ENCODE measurements around the gene BICRA. TPM values are rescaled to one million over a fixed set of nuclear protein-coding genes. Genes with fewer than 3 reads are reported as not detected.
"Not testable (repeated sequence)": the region's sequence is repeated elsewhere in the genome, so short reads cannot be mapped to it uniquely, and the experiment has no call there.

BICRA gene
- total RNA-seq, 1 experiment from 2014 or later: 0.95 TPM

GRCh38 chr19:47711652-47712242, 102.8 kb downstream of the BICRA start:
- Histone ChIP-seq H3K27ac (no peak overlapping the region), H3K4me3 (no peak overlapping the region), H3K36me3 (no peaks in the 10 kb centered on the region), H3K9me3 (replicated peaks) (peaks cover 6% of the 10 kb centered on the region; the same call in 1 of the 2 replicates), H3K4me1 (no peaks in the 10 kb centered on the region), H3K27me3 (no peaks in the 10 kb centered on the region; the same call in 1 of the 2 replicates)
- no peak for DNase-seq

- peaks cover 2% of the 10 kb centered on the region; the same call in 1 of the 2 replicates for H3K4me1 ChIP-seq
- peak; percentile 61 to 75 for DNase-seq
- H3K27ac ChIP-seq: peak within 1 kb of the TSS; percentile 21; the same call in 1 of the 2 replicates
- H3K9me3 ChIP-seq (replicated peaks): peaks cover 6% of the 10 kb centered on the region; the same call in 1 of the 2 replicates
- no peaks in the 10 kb centered on the region; the same call in 1 of the 2 replicates for H3K27me3 ChIP-seq
- peak within 1 kb of the TSS; percentile 61 for H3K4me3 ChIP-seq
- no peaks in the 10 kb centered on the region for H3K36me3 ChIP-seq
These were observed 104.4 kb downstream of the BICRA start, which contains the start of gene EHD2 for GRCh38 chr19:47713046-47714021. TSS of gene EHD2 (plus strand) at chr19:47713422. CDS start at chr19:47716613, 3,191 bp downstream.

GRCh38 chr19:47714339-47714738, 105.4 kb downstream of the BICRA start:
- H3K36me3 ChIP-seq: no peaks in the 10 kb centered on the region
- peaks cover 6% of the 10 kb centered on the region; the same call in 1 of the 2 replicates for H3K9me3 ChIP-seq (replicated peaks)
- no peak overlapping the region for H3K27ac ChIP-seq
- peaks cover 7% of the 10 kb centered on the region; the same call in 1 of the 2 replicates for H3K4me1 ChIP-seq
- no peaks in the 10 kb centered on the region; the same call in 1 of the 2 replicates for H3K27me3 ChIP-seq
- no peak for DNase-seq
- peak overlapping the region; percentile 61 for H3K4me3 ChIP-seq

- not testable (repeated sequence) for H3K27me3 ChIP-seq; H3K27ac ChIP-seq; H3K36me3 ChIP-seq; H3K4me3 ChIP-seq; DNase-seq; H3K9me3 ChIP-seq (replicated peaks); H3K4me1 ChIP-seq
These were observed 105.9 kb downstream of the BICRA start for GRCh38 chr19:47714855-47715254.

- H3K27me3 ChIP-seq: no peaks in the 10 kb centered on the region
- no peak overlapping the region for H3K27ac ChIP-seq
- DNase-seq: no peak
- peaks cover 17% of the 10 kb centered on the region; the same call in 1 of the 2 replicates for H3K4me1 ChIP-seq
- peaks cover 6% of the 10 kb centered on the region; the same call in 1 of the 2 replicates for H3K9me3 ChIP-seq (replicated peaks)
- no peaks in the 10 kb centered on the region for H3K36me3 ChIP-seq
- no peak overlapping the region for H3K4me3 ChIP-seq
These were observed 107.5 kb downstream of the BICRA start for GRCh38 chr19:47716270-47716937.

GRCh38 chr19:47718415-47719046, 109.6 kb downstream of the BICRA start:
- not testable (repeated sequence) for H3K9me3 ChIP-seq (replicated peaks); H3K36me3 ChIP-seq; H3K27me3 ChIP-seq; DNase-seq
- Histone ChIP-seq H3K27ac (peak overlapping the region; percentile 98), H3K4me1 (peaks cover 22% of the 10 kb centered on the region), H3K4me3 (peak overlapping the region; percentile 44)

- peak overlapping the region; percentile 44 for H3K4me3 ChIP-seq
- peak overlapping the region; percentile 98 for H3K27ac ChIP-seq
- peak; percentile 97 to 98 for DNase-seq
- peaks cover 22% of the 10 kb centered on the region for H3K4me1 ChIP-seq
- no peaks in the 10 kb centered on the region for H3K36me3 ChIP-seq
- H3K9me3 ChIP-seq (replicated peaks): peaks cover 4% of the 10 kb centered on the region; the same call in 1 of the 2 replicates
- H3K27me3 ChIP-seq: no peaks in the 10 kb centered on the region
These were observed 110.3 kb downstream of the BICRA start for GRCh38 chr19:47719047-47719859.

- Histone ChIP-seq H3K4me1 (peaks cover 22% of the 10 kb centered on the region), H3K27me3 (no peaks in the 10 kb centered on the region), H3K4me3 (no peak overlapping the region), H3K36me3 (no peaks in the 10 kb centered on the region), H3K27ac (no peak overlapping the region; the same call in 1 of the 2 replicates), H3K9me3 (replicated peaks) (no peaks in the 10 kb centered on the region)
- no peak for DNase-seq
These were observed 111.9 kb downstream of the BICRA start for GRCh38 chr19:47720669-47721422.

- Histone ChIP-seq H3K4me3 (peak overlapping the region; percentile 48), H3K36me3 (no peaks in the 10 kb centered on the region; the same call in 1 of the 2 replicates), H3K4me1 (peaks cover 18% of the 10 kb centered on the region), H3K9me3 (replicated peaks) (no peaks in the 10 kb centered on the region), H3K27me3 (no peaks in the 10 kb centered on the region), H3K27ac (peak overlapping the region; percentile 50)
- DNase-seq: peak; percentile 57 to 66
These were observed 114.6 kb downstream of the BICRA start for GRCh38 chr19:47723581-47723940.

- Histone ChIP-seq H3K27me3 (no peaks in the 10 kb centered on the region), H3K4me1 (peaks cover 5% of the 10 kb centered on the region), H3K4me3 (no peak overlapping the region), H3K27ac (no peak overlapping the region), H3K9me3 (replicated peaks) (no peaks in the 10 kb centered on the region), H3K36me3 (no peaks in the 10 kb centered on the region; the same call in 1 of the 2 replicates)
- DNase-seq: no peak
These were observed 116.9 kb downstream of the BICRA start for GRCh38 chr19:47725759-47726401.

GRCh38 chr19:47726467-47726866, 117.5 kb downstream of the BICRA start:
- H3K27me3 ChIP-seq: no peaks in the 10 kb centered on the region
- no peaks in the 10 kb centered on the region for H3K9me3 ChIP-seq (replicated peaks)
- peaks cover 5% of the 10 kb centered on the region for H3K4me1 ChIP-seq
- no peak overlapping the region for H3K27ac ChIP-seq
- no peak for DNase-seq
- no peaks in the 10 kb centered on the region; the same call in 1 of the 2 replicates for H3K36me3 ChIP-seq
- no peak overlapping the region for H3K4me3 ChIP-seq

- not testable (repeated sequence) for H3K27ac ChIP-seq; H3K27me3 ChIP-seq; H3K36me3 ChIP-seq; H3K4me1 ChIP-seq; H3K4me3 ChIP-seq; H3K9me3 ChIP-seq (replicated peaks); DNase-seq
These were observed 119.4 kb downstream of the BICRA start for GRCh38 chr19:47728295-47728694.

- H3K27me3 ChIP-seq: no peaks in the 10 kb centered on the region
- no peak overlapping the region for H3K4me3 ChIP-seq
- no peaks in the 10 kb centered on the region for H3K9me3 ChIP-seq (replicated peaks)
- H3K27ac ChIP-seq: no peak overlapping the region
- no peaks in the 10 kb centered on the region; the same call in 1 of the 2 replicates for H3K36me3 ChIP-seq
- H3K4me1 ChIP-seq: no peaks in the 10 kb centered on the region
- DNase-seq: no peak
These were observed 120.5 kb downstream of the BICRA start for GRCh38 chr19:47729468-47729798.

Data from SJCRH30 (cell line).